OCI-LY1 (cell line): Measurements from ENCODE around the gene SASH3.

ENCODE experiments used
- CTCF ChIP-seq: fragments of 200-600 bp; sonication (generic), shearing (Covaris generic); IDR thresholded peaks from 2 replicates; pipeline ENCODE4 v1.5.1; 2017; ENCODE audit warnings: mild to moderate bottlenecking, antibody characterized with exemption, low read length, moderate library complexity, mixed read lengths
- EZH2 ChIP-seq: fragments of 200-600 bp; sonication (generic), shearing (Covaris generic); IDR thresholded peaks from 2 replicates; pipeline ENCODE4 v1.8.0; 2017; ENCODE audit warnings: borderline replicate concordance, mixed run types, mild to moderate bottlenecking, antibody characterized with exemption, low read length, moderate library complexity, mixed read lengths

DNA sequence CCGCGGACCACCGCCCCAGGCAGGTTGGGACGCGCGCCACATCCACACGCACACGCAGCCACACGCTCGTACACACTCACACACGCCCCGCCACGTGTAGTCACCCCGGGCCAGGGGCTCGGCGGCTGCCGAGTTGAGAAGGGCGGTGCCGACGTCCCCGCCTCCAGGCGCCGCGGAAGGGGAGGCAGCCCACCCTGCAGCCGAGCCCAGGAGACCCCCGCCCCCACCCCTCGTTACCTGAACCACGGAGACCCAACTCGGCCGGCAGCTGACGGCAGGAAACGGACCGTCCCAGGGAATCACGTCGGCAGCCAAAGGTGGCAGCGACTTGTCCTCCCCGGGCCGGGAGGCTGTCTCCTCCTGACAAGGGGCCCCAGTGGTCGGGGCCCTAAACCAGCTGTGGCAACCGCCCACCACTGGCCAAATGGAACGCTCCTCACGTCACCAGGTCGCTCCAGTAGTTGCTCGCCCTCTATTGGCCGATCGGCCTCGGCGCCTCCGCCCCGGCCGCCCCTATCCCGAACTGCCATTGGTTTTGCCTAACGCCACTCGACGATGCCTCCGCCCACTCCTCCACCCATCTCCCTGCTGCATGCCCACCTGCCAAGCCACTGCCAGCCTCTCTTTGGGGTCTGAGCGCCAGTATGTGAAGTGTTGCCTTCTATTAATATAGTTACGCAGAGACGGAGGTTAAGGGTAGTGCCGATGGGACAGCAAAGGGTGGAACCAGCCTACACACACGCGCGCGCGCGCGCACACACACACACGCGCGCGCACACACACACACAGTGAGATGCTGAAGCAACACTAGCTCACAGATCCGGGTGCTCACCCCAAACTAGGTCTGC is 63.9 kb downstream of the SASH3 start, which contains the start of gene ZDHHC9:
- TF ChIP-seq CTCF (no peak), EZH2 (no peak)
